Activated effector memory CD4-positive, alpha-beta T cell treated with anti-CD3 and anti-CD28 coated beads, Interleukin-2, amount 50 U/mL, for 16 hours (primary cell): ENCODE results near the gene CMIP.

Experiments used
- DNase-seq: peaks from one replicate; pipeline ENCODE4 v3.0.0-alpha.2; 2020

The CMIP gene

DNA sequence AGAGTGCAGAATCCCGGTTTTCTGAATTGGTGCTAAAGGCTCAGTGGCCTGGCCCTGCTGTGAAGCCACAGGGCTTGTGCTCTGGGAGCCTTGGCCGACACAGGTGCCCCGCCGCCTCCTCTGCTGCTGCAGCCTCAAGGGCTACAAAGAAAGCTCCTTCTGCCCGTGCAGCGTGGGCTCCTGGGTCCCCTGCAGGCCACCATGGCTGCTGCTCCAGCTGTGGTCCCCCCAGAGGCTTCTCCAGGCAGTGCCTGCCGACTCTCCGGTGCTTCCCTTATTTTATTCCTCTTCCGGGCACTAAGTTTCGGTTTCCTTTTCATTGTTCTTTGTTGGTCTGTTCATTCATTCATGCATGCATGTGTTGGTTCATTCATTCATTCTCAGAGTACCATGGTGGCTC, 53.1 kb downstream of the CMIP start:
- no peak for DNase-seq

DNA sequence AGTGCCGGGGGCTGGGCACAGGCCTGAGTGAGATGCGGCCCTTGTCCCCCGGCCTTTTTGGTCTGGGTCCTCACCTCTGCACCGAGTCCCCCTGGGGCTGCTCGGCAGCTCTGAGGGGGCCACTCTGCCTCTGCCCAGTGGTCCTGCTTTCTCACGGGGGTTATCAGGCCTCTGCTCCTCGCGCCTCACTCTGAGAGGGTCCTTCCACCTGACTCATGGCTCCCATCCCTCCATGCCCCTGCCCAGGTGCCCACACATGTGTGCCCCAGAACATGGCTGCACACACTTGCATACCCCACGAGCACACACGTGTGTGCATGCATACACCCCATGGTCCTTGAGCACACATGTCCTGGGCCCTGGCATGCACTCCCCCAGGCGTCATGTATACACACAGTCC, 53.7 kb downstream of the CMIP start:
- DNase-seq, result no peak

DNA sequence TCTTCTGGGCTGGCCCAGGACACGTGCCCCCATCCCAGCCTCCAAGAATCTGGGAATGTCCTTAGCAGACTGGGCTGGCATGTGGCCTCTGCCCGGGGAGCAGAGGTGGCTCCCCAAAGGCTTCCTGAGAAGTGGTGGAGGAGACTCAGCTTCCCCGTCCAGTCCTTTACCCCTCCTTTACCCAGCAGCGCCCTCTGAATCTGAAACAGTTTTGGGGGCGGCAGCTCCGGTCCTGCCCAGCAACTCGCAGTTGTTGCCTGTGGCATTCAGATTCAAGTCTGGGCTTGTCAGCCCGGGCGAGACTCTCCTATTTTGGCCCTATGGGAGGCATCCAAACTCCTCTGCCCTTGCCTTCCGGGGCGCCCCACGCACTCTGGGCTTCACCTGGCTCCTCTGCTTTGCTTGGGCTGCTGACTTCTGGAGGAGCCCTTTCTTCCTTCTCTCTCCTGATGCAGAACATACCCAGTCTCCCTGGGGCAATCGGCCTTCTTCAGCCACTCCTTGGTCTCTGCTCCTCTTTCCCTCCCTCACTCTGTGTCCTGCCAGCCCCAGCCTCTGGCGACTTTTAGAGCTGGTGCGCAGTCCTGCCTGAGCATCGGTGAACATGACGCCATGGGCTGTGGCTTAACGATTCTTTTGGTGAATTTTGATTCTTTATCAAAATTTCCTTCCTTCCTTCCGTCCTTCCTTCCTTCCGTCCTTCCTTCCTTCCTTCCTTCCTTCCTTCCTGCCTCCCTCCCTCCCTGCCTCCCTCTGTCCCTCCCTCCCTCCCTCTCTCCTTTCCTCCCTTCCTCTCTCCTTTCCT, 55.2 kb downstream of the CMIP start:
- no peak for DNase-seq

DNA sequence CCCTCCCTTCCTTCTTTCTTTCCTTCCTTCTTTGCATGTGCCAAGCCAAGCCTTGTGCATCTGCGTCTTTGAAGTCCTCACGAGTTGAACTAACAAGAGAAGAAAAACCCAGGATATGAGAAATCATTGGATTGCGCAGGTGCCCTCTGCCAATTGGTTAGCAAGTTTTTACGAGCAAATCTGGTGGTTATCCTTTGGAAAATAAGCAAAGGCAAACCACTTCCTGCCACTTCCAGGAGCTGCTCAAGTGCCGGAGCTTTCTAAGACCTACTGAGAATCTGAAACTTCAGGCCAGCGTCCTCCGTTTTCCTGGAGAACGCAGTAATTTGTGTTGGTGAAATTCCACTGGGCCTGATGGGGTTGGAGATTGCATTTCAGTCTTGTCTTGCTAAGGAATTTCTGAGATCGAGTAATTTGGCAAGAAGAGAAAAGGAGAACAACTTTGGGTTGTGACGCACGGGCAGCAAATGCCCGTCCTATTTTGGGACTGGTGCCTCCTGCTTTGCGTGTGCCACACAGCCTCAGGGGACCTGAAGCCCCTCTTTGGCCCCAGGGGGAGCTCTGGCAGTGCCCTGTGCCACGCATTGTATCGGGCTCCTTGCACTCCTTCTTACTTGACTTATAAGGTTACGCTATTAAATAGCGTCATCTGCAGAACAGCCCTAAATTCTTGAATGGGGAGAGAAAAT, 56.4 kb downstream of the CMIP start:
- no peak for DNase-seq

DNA sequence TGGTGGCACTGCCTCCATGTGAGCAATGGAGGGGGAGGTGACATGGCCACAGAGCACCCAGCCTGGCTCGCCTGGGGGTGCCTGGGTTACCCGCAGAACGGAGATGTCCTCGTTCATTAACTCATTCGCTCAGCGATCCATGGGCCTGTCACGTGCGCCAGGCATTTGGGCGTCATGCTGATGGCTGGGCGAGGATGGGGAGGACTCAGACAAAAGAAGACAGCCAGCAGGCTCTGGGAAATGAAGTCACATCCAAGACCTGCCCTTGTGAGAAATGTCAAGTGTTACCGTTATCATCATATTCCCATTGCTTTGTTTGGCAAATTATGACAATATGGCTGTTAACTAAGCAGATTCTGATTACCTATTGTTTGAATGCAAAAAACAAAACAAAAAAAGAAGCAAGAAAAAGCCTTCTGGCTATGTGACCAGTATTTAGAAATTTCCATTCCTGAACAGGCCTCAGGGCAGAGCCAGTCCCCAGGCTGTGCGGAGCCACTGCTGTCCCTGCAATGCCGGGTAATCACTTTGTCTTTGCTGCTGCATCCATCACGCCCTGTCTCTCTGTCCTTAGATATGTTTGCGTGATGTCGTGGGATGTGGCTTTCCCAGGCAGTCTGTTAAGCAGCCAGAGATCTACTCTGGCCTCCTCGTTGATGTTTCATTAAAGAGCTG, 57.9 kb downstream of the CMIP start:
- DNase-seq, result no peak

DNA sequence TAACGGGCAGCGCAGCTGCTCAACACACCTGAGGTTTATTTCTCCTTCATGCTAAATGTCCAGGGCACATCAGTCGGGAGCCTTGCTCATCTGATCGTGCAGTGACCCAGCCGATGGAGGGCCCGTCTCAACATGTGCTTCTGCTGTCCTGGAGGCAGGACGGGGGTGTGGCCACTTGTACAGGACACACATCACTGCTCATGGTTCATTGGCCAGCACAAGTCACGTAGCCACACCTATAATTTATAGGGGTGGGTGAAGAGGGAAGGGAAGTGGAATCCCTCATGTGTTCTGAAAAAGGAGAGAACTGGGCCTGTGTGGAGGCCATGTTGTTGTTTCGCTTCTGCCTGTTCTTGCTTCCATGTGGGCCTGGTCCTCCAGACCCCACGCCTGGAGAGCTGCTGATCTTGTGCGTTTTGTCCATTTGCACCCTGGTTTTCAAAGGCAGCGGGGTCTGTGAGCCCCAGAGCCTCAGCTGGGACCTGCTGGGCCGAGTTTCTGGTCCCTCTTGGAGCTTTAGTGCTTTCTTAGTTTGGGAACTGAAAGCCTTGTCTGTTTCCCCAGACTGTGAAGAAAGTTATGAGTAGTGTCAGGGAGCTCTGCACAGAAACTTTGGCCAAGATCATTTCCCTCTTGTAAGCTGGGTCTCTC, 60.5 kb downstream of the CMIP start:
- no peak for DNase-seq

DNA sequence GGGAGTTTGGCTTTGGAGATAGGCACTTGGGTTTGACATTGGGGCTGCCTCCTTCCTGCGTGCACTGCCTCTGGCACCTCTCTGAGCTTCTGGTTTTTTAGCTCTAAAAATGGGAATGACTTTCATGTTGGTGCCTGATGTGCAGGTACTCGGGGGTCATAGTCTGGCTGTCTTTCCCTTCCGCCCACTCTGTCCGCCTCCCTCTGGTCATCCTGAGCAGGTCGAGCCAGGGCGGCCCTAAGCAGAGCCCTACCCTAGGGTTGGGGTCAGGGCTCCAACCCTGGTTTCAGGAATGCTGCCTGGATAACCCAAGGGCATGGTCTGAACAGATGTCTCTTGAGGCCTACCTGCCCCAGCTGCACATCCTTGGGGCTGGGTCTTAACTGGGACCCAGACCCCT, 64.8 kb downstream of the CMIP start:
- no peak for DNase-seq

DNA sequence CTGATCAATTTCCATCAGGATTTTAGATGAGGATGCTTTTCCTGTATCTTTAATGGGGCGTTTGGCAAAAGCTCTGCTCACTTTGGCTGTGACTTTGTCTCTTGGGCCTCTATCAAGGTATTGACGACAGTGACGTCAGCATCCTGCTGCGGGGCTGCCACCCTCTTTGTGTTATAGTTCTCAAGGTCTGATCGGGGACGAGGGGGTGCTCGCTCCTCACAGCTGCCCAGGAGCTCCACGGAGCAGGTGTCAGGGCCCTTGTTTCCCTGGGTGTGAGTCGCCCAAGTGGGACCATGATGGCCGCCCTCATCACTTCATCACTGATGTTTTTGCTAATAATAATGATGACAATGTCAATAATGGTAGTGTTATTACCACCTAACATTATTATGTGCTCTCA, 65.4 kb downstream of the CMIP start:
- DNase-seq, result no peak

DNA sequence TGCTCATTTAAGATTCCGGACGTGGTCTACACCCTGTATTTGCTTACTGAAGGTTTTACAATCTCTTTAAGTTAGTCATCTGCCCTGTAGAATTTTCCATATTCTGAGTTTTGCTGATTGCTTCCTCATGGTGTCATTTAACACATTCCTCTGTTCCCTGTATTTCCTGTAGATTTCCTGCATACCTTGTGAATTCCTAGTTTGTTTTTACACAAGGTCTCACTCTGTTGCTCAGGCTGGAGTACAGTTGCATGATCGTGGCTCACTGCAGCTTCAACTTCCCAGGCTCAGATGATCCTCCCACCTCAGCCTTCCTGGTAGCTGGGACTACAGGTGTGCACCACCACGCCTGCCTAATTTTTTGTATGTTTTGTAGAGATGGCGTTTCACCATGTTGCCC, 66.8 kb downstream of the CMIP start:
- no peak for DNase-seq

DNA sequence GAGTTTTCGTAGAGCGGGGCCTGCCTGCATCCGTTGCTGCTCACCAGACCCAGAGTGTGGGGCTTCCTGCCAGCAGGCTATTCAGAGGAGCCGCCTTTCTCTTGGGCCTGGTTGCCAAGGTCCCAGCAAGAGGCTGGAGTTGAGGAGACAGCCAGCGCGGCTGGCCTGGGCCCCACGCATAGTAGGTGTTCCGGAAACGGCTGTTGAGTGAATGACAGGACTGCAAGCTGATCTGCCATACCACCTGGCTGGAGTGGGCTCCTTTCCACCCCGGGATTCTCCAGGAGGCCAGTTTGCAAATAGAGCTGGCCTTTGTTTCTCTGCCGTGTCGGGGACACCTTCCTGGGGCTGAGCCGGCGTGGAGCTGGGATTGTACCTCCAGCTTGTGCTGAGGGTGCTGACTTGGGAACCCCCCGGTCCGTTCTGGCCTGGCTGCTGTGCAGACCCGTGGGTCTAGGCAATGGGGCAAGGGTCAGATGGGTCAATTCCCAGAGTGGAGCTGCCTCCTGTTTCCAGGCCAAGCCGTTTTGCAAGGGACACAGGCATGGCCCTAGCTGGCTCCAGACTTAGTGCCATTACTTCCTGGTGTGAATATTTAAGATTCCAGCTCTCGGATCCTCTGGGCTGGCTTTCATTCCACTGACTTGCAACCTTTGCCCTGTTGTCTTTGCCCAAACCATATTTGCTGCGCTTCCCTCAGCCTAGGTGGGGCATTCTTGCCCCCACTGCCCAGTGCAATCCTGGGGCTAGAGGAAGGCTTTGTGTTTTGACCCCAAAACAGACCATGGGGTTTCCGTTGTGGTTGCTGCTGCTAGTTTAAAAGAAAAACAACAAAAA, 68.8 kb downstream of the CMIP start:
- no peak for DNase-seq

DNA sequence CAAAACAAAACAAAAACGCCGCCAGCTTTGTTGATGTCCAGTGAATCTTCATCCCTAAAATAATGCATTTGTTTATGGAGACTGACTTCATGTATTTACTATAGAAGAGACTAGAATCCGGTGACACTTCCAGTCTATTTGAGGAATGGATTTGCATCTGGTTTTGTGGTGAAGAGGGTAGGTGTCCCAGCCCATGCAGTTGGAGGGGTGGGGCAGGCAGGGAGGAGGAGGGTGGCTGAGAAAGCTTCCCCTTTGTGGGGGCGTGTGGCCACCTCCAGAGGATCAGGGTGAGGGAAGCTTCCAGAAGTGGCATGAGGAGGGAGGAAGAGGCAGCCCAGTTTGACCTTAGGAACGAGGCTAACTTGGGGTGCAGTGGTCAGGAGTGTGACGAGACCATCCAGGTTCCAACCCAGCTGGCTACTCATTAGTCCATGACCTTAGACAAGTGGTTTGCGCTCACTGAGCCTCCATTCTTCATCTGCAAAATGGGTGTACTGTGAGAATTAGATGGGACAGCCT, 69.5 kb downstream of the CMIP start:
- DNase-seq, result no peak

DNA sequence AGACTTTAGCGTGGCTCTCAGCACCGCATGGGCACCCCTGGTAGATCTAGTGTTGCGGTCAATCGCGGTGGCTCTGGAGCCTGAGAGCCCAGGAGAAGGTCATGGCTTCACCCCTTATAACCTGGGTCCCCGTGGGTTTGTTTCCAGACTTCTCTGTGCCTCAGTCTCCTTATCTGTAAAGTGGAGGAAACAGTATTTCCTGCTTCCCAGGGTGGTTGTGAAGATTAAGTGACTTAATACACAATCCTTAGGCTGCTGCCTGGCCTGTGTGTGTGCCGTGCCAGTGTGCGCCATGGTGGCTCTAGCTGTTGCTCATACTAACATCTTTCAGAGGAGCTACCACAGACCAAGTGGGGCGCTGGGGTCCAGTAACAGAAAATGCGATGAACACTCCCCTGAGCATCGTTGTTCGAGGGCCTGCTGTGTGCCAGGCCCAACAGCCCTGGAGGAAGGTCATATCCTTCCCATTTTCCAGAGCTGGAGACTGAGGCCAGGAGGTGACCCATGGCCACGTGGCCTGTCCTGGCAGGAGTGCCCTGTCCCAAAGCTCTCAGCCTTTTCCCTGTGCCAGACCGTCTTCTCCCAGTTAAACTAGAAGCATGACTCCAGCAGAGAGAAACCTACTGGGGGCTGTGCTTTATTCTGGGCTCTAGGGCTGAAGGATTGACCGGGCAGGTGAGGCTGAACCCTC, 70.1 kb downstream of the CMIP start:
- DNase-seq, result no peak

DNA sequence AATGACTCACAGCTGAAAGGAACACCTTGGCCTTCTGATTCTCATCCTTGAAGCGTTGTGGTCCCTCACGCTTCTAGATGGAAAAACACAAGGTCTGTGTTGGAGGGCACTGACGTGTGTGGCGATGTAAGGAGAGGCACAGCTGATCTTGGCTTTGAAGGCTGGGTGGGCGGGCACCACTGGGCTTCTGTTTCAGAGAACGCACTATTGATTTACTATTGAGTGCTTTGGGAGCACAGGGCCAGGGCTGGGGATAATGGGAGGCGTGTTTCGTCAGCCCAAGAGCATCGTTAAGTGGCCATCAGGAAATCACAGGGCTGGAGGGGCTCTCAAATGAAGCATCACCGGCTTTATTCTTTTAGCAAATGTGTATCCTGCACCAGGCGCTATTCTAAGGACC, 70.7 kb downstream of the CMIP start:
- DNase-seq, result no peak

DNA sequence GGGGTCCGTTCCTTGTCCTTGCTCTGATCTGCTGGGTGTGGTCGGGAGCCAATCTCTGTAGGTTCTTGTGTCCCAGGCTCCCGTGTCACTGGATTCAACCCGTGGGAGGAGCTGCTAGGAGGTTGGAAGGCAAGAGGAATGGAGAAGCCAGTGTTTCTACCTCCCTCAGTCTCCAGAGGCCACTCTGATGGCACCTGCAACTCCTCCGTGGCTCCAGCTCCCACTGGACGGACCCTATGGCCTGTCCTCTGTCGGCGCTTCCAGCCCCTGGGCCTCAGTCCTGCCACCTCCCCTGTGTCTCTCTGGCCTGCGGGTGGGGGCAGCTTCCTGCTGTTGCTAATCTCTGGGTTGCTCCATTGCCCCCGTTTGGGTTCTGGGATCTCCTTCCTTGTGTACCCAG, 71.1 kb downstream of the CMIP start:
- DNase-seq, result no peak

DNA sequence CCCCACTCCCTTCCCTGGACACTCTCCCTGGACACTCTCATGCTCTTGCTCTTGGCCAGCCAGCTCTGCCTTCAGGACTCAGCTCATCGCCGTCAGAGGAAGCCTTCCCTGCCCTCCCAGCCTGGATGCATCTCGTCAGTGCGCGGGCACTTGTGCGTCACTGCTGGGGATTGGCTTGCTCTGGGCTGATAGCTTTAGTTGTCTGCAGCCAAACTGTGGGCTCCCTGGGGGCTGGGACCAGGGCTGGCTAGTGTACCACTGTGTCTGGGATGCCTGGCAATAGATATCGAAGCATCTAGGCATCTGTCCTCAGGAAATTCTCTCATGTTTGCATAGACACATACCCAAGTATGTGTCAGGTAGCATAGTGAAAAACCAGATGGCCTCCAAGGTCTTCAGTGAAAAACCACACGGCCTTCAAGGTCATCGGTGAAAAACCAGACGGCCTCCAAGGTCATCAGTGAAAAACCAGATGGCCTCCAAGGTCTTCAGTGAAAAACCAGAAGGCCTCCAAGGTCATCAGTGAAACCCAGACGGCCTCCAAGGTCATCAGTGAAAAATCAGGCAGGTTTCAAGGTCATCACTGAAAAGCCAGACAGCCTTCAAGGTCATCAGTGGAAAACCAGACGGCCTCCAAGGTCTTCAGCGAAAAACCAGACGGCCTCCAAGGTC, 72.0 kb downstream of the CMIP start:
- no peak for DNase-seq

DNA sequence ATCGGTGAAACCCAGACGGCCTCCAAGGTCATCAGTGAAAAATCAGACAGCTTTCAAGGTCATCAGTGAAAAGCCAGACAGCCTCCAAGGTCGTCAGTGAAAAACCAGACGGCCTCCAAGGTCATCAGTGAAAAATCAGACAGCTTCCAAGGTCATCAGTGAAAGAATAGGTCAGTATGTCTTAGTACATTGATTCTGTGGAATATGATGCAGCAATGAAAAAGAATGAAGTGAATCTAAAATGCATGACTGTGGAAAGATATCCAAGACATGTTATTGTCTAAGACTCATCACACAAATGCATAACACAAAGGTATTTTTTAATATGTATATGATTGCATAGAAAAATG, 72.5 kb downstream of the CMIP start:
- DNase-seq, result no peak

DNA sequence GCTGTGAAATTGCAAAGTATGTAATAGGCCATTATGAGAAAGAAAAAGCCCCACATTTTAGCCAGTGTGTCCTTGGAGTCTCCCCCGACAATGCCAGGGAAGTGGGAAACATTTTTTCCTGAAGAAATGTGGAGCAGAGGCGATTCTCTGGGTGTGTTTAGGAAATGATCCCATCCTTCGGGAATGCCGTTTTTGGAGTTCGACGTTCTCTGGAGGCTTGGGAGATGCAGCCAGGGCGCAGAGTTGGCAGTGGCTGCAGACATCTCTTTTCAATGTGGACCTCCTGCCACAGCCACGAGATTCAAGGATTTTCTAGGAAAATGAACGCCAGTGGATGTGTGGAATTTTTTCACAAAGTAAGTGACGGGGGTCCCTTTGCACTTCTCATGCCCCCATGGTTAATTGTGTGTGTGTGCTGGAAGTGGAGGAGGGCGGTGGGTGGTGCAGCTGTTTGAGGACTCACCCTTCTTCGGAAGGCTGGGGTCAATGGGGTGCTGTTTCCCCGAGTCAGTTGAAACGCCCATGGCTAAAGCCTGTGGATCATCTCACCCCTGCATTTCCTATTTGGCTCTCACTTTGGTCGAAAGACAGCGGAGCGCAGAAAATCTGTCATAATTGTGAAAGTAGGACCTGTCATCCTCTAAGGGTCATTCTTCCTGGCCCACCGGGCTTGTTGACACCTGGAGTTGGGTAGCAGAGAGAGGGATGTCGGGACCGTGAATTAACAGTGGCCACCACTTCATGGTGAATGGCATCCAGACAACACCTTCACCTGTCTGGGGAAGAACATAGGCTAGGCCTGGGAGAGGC, 73.2 kb downstream of the CMIP start:
- no peak for DNase-seq

DNA sequence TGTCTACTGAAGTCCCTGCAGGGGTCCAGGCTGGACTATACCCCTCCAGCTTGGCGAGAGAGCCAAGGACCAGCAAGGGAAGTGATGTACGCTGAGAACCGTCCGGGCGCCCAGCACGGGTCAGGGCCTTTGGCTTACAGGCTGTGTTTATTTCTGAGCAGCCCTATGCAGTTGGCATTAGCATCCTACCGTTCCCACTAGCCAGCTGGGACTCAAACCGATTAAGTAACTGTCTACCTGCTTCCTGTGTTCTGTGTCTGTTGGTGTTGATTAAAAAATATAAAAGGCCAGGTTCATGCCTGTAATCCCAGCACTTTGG, 73.8 kb downstream of the CMIP start:
- DNase-seq, result no peak

DNA sequence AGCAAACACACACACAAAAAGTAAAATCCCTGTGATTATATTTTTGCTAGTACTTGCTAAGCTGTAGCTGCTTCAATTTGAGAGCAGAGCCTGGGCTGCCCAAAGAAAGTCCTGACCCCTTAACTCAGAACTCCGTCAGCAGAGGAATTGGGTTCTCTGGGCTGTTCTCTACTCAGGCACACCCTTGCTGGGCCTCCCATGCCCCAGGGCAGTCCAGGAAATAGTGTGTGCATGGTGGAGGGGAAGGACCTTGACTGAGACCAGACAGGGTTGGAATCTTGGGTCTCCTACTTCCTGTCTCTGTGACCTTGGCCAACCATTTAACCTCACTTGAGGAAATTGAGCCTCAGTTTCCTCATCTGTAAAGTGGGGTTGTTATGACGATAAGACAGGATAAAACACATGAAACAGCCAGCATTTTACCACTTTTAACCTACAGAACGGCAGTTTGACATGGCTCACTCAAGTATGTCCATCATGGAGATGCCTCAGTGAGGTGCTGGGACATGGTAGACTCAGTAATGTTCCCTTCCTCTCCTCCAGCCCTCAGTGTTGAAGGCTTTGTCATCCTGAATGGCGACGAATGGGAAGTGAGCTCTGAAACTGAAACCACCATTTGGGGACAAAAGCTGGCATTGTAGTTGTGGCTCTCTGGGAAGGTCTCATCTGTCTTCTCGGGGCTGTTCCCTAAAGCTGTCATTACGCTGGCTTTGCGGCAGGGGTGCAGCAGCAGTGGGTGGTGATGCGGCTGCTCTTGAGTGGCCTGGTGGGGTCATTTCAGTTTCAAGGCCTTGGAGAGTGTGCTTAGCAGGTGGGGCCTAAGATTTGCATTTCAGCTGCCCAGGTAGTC, 74.9 kb downstream of the CMIP start:
- DNase-seq, result no peak

DNA sequence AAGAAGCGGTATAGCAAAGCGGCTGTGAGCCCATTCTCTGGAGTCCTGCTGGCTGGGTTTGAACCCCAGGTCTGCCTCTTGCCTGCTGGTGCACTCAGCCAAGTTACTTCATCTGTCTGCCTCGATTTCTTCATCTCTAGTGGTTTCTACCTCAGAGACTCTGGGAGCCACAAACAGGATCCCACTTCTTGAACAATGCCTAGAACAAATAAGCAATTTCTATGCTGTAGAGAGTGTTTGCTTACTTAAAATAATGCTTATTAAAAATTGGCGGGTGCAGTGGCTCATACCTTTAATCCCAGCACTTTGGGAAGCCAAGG, 75.5 kb downstream of the CMIP start:
- DNase-seq, result no peak
